ENCODE results near the gene TAF11.
"Not testable (repeated sequence)": the region's sequence is repeated elsewhere in the genome, so short reads cannot be mapped to it uniquely, and the experiment has no call there.

The TAF11 gene, protein sequence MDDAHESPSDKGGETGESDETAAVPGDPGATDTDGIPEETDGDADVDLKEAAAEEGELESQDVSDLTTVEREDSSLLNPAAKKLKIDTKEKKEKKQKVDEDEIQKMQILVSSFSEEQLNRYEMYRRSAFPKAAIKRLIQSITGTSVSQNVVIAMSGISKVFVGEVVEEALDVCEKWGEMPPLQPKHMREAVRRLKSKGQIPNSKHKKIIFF

GRCh38 chr6:34887753-34888513, at the start of gene TAF11:
Gene TAF11, minus strand, starts transcription at chr6:34888042. Its CDS starts 85 bp downstream, at chr6:34887957.
- ATAC-seq, result peak; percentile 94
- TF ChIP-seq ZNF70 (CRISPR knock-in tag; IDR thresholded peaks at IDR 0.05) (peak; percentile 27; the same call in 1 of the 2 replicates), TCF4 (CRISPR knock-in tag; IDR thresholded peaks at IDR 0.05; ENCODE audit: borderline replicate concordance) (no peak)

- no peak for ATAC-seq
- TF ChIP-seq ISL1 (CRISPR knock-in tag; IDR thresholded peaks at IDR 0.05) (peak; percentile 39), ZNF565 (CRISPR knock-in tag; conservative IDR thresholded peaks at IDR 0.05; ENCODE audit: low read depth) (no peak)
These were observed 46.7 kb upstream of the TAF11 start for GRCh38 chr6:34934516-34934915.

- ATAC-seq, result not testable (repeated sequence)
These were observed 44.4 kb upstream of the TAF11 start for GRCh38 chr6:34932202-34932601.

DNA sequence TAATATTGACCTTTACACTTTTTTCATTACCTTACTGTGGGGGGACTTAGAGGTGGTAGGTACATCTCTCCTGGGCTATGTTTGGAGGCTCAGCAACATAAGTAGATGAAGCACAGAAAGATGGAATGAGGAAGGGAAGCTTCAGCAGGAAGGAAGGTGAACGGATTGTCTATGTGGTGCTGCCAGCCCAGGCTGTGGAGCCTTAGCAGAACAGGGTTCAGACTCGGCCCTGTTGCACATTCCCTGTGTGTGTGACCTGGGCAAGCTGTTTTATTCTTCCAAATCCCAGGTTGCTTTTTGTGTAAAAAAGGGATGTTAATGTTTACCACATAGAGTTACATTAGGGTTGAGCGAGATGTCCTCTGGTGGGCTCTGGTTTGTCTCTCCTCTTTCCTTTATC, 42.4 kb upstream of the TAF11 start:
- no peak for TF ChIP-seq POU6F1 (CRISPR knock-in tag; IDR thresholded peaks at IDR 0.05; ENCODE audit: borderline replicate concordance, low read depth)
- ATAC-seq, result no peak

- ATAC-seq, result no peak
- TF ChIP-seq BACH2 (CRISPR knock-in tag; IDR thresholded peaks at IDR 0.05; ENCODE audit: borderline replicate concordance) (no peak), TSHZ2 (CRISPR knock-in tag; IDR thresholded peaks at IDR 0.05) (no peak), POU6F1 (CRISPR knock-in tag; IDR thresholded peaks at IDR 0.05; ENCODE audit: borderline replicate concordance, low read depth) (no peak), PPARA (CRISPR knock-in tag; IDR thresholded peaks at IDR 0.05; ENCODE audit: borderline replicate concordance) (no peak), ZFP30 (CRISPR knock-in tag; IDR thresholded peaks at IDR 0.05) (no peak), GLIS3 (CRISPR knock-in tag; IDR thresholded peaks at IDR 0.05) (no peak), ZFP3 (CRISPR knock-in tag; IDR thresholded peaks at IDR 0.05) (no peak), ZC3H10 (CRISPR knock-in tag; IDR thresholded peaks at IDR 0.05) (no peak), SNAI2 (CRISPR knock-in tag; IDR thresholded peaks at IDR 0.05) (no peak), PATZ1 (CRISPR knock-in tag; IDR thresholded peaks at IDR 0.05; ENCODE audit: borderline replicate concordance) (no peak), TOX (CRISPR knock-in tag; IDR thresholded peaks at IDR 0.05; ENCODE audit: borderline replicate concordance) (no peak), ZNF565 (CRISPR knock-in tag; conservative IDR thresholded peaks at IDR 0.05; ENCODE audit: low read depth) (no peak), ISL1 (CRISPR knock-in tag; IDR thresholded peaks at IDR 0.05) (no peak), ESRRG (CRISPR knock-in tag; IDR thresholded peaks at IDR 0.05) (no peak), TCF4 (CRISPR knock-in tag; IDR thresholded peaks at IDR 0.05; ENCODE audit: borderline replicate concordance) (no peak), ZNF8 (CRISPR knock-in tag; IDR thresholded peaks at IDR 0.05) (no peak), RARB (CRISPR knock-in tag; IDR thresholded peaks at IDR 0.05) (no peak), CREB5 (CRISPR knock-in tag; IDR thresholded peaks at IDR 0.05; ENCODE audit: low read depth) (no peak), ARNTL (CRISPR knock-in tag; IDR thresholded peaks at IDR 0.05; ENCODE audit: borderline replicate concordance, low read depth) (no peak)
- TF ChIP-seq, protein P1, sequence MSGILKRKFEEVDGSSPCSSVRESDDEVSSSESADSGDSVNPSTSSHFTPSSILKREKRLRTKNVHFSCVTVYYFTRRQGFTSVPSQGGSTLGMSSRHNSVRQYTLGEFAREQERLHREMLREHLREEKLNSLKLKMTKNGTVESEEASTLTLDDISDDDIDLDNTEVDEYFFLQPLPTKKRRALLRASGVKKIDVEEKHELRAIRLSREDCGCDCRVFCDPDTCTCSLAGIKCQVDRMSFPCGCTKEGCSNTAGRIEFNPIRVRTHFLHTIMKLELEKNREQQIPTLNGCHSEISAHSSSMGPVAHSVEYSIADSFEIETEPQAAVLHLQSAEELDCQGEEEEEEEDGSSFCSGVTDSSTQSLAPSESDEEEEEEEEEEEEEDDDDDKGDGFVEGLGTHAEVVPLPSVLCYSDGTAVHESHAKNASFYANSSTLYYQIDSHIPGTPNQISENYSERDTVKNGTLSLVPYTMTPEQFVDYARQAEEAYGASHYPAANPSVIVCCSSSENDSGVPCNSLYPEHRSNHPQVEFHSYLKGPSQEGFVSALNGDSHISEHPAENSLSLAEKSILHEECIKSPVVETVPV (CRISPR knock-in tag; IDR thresholded peaks at IDR 0.05), result no peak
These were observed 41.6 kb upstream of the TAF11 start for GRCh38 chr6:34929241-34929978.

Data from SK-N-SH treated with all-trans-retinoic acid at 6 μM for 48 hours (cell line).